HG02852 (cell line): ENCODE measurements around the gene TNFAIP8.
A peak's percentile ranks its signal among the peaks of the same experiment; 100 is the strongest.

Experiments used
- ATAC-seq: cut with Tn5 transposase; IDR thresholded peaks from one replicate; pipeline ENCODE4 v1.9.1; 2021; ENCODE audit warnings: mild to moderate bottlenecking, moderate library complexity; ENCODE audit not compliant: unreplicated experiment

The TNFAIP8 gene

GRCh38 chr5:119328753-119329602, 26.8 kb upstream of the TNFAIP8 start:
- no peak for ATAC-seq

- no peak for ATAC-seq
Observed at GRCh38 chr5:119329666-119330065, 26.2 kb upstream of the TNFAIP8 start.

GRCh38 chr5:119330367-119331183, 25.2 kb upstream of the TNFAIP8 start:
- ATAC-seq = no peak

DNA sequence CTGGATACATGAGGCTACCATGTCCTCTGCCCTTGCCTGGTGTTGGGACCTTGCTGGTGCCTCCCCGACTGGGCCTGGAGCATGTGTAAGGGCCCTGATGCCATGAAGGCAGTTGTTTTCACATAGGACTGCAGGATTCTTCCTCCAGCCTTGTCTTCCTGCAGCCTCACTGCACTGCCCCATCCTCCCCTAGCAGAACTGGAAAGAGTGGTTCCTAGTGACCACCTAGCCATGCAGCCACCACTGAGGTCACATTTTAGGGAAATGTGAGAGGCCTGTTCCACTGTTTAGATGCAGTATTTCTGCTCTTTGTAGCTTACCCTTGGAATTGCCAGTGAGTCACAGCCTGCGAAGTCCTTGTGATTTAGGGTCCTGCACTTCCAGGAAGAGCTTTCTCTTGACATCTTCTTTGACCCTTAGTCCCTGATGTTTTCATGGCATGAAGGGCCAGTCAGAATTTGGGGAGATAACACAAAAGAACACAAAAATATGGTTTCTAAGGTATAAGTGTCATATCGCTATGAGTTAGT, 24.2 kb upstream of the TNFAIP8 start:
- no peak for ATAC-seq

- ATAC-seq = no peak
Observed at GRCh38 chr5:119332208-119332607, 23.6 kb upstream of the TNFAIP8 start.

- peak; percentile 32 for ATAC-seq
Observed at GRCh38 chr5:119332978-119333401, 22.8 kb upstream of the TNFAIP8 start.

DNA sequence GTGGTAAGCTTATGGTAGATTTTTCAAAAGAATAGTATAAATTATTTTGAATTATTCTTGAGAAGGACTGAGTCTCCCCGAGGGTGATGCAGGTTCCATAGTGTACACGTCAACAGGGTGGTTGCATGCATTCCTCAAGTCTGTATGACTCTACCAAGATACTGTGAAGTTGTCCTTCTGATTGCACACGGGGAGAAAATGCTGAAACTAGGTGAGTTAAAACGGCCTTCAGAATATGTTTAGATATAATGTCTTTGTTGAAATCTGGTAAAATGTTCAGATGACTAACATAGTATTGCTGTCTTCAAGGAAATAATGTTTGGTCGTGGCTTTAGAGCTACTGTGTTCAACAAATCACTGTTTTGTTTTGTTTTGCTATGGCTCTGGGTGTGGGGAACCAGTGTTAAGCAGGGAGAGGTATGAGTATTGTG, 22.4 kb upstream of the TNFAIP8 start:
- peak; percentile 32 for ATAC-seq

DNA sequence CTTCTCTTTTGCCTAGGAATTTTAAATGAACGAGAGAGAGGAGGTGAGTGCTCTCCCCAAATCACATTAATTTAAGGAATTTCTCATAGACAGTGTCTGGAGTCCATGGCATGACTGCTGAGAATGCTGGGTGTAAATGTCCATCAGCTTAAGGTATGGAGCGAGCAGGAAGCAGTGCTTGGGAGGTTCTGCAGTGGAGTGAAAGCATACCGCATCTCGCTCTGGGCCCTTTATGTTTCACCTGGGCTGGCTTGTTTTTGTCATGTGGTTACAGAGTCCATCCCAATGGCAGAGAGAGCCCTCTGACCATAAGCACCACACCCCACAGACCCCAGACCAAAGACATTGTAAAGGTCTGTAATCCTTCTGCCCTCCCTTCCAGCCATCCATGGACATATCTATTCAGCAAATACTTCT, 20.6 kb upstream of the TNFAIP8 start:
- ATAC-seq = no peak

DNA sequence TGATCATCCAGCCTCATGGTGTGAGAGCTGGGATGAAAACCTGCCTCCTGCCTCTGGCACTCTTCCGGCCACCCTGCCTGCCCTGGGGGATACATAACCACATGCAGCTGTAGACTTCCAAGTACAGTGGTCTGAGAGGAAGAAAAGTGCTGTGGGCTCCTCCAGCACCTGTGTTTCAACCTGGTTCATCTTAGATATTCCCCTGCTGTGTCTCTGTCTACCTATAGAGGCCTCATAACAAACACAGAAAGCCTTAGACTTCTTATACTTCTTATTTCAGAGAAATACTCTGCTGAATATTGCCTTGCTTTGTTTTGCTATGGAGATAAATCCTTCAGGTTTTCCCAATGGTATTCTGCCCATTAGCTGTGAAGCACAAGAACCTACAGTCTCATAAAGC, 19.6 kb upstream of the TNFAIP8 start:
- no peak for ATAC-seq

DNA sequence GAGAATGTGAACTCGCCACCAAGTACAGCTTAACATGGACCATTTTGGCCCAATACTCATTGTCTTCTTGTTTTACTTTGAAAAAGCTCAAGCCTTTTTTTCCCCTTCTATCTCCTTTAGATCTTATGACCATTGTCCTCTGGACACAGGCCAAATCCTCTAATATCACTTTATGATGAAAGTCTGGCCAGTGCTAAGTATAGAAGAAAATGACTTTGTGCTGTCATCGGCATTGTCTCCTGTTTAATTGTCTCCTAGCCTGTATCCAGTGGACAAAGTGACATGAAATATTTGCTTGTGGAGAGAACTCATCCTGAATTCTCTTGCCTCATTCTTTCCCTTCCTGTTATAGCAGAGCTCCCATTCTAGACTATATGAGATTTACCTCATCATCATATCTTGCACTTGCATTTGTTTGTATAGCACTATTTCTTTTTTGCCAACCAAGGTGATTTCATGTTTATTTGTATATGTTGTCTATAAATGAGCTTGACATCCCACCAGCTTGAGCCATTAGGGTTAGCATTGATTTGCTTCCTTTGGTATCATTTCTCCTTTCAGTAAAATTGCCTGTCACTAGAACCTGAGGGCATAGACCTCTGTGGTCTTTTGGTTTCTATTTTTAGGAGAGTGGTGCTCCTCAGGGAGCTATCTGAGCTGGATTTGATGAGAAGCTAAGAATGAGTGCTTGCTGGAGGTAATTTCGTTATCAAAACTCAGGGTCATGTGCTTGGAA, 18.8 kb upstream of the TNFAIP8 start:
- ATAC-seq = no peak

GRCh38 chr5:119338326-119338946, 17.4 kb upstream of the TNFAIP8 start:
- no peak for ATAC-seq

DNA sequence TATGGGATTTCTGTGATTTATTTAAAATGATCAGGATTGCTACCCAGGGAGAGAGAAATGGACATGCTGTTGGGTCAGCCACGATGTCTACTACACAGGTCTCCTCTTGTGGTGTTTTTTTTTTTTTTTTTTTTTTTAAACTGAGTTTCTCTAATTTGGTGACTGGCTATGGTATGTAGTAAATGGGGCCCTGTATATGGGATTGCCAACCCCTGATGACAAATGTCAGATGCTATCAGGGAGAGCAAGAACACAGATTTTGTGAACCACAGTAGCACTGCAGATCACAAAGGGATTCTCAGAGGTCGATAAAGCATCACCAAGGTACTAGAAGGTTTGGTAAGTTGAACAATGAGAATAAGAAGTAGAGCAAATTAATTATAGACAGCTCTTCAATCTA, 16.5 kb upstream of the TNFAIP8 start:
- no peak for ATAC-seq

DNA sequence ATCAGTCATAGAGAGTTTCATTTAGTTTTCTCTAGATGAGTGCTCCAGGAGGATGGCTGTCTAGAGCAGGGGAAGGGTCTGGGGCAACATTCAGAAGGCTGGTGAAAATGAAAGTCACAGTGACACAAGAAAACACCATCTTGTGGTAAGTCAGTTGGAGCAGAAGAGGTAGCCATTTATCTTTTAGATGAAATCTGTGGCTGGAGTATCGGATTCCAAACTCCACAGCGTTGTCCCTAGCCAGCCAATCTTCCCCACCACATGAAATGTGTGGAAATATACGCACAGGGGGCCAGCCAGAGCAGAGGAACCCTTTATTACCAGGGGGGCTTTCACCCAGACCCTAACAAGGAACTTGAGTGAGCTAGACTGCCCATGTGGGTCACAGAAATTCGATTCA, 15.9 kb upstream of the TNFAIP8 start:
- no peak for ATAC-seq

- peak; percentile 51 for ATAC-seq
Observed at GRCh38 chr5:119340597-119341218, 15.1 kb upstream of the TNFAIP8 start.

DNA sequence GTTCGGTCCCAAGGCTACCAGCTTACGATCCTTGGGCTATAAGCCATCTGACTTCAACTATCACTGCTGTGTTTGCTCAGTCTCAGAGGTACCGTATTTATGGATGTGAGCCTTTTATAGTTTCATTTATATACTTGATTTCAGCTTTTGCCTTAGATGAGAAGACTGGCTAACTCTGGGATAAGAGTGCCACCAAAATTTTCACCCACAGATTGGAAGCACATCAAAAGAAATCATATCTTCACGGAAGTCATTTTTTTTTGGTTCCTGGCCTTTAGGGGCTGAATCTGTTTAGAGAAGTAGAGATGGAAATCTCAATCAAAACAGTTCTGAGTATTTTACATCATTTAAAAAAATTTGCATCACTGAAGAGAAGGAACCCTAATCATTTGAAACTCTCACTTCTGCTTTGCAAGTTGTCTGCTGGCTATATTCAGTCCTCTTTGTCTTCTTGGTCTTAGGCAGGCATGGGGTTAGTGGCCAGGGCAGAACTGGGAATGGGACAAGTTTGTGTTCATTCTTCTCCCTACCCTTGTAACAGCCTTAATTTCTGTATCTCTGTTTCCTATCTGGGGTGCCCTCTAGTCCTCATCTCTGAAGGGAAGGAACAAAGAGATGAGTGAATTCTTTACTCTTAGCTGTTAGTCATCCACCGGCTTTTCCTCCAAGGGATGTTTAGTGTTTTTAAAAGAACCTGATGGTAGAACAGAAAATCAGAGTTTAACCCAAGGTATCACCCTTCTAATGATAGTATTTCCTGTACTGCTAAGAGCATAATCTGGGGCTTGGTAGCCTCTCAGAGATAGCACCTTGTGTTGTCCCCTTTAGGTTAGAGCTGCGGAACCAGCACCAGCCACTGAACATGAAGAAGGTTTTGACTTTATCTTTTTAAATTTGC, 14.1 kb upstream of the TNFAIP8 start:
- ATAC-seq = peak; percentile 55

GRCh38 chr5:119342406-119342805, 13.4 kb upstream of the TNFAIP8 start:
- no peak for ATAC-seq

DNA sequence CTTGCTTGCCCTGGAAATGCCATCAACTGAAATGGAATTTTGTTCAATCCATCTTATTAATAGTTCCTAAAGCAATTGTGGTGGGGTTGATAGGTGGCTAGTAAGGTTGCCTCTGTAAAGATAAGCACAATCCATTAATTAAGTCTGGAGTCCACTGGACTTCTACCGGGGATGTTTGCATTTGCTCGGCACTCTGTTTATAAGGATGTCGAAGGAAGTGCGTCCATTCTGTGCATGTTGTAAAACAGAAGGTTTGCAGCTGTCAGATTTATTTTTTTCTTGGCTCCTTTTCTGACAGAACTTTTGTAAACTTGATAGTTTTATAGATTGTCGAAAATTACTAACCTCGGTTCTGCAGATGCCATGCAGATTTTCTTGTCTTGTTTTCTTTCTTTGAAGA, 12.8 kb upstream of the TNFAIP8 start:
- no peak for ATAC-seq

DNA sequence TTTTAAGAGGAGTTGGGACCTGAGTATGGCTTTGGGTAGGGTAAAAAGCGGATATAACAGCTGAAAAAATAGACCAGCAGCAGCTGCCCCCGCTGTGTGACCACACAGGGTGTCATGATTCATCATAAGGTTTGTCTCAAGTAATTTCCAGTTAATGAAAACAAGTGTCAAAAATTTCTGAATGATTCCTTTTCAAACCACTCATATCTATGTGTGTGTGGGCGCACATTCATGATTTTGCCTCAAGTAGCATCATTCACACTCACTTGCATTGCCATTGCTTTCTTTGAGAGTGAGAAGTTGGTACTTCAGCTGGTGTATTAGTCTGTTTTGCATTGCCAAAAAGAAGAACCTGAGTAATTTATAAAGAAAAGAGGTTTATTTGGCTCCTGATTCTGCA, 12.1 kb upstream of the TNFAIP8 start:
- no peak for ATAC-seq

DNA sequence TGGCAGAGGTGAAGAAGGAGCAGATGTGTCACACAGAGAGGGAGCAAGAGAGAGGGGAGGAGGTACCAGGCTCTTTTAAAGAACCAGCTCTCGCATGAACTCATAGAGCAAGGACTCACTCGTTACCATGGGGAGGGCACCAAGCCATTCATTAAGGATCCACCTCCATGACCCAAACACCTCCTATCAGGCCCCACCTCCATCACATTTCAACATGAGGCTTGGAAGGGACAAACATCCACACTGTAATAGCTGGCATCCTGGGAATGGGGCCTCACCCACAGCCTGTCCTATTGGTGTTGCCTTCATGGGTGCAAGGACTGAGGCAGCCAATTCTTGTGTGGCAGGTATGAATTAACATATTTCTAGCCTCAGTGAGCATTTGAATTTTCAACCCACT, 11.6 kb upstream of the TNFAIP8 start:
- ATAC-seq = no peak
